B cell (primary cell): ENCODE data around the gene HINT1. TPM values are rescaled to one million over a fixed set of nuclear protein-coding genes. Genes with fewer than 3 reads are reported as not detected.

Source experiments
- ATAC-seq: fragments of 200-7000 bp; cut with Tn5 transposase; one replicate; pipeline ENCODE4 v1.10.0; 2021; ENCODE audit warnings: low read depth, mild to moderate bottlenecking, moderate number of reproducible peaks, moderate library complexity
- CTCF ChIA-PET: fragments of 350-600 bp; sonication (Branson Sonifier 250); formaldehyde crosslinking; loops from one replicate; lab custom pipeline; 2021; ENCODE audit warnings: antibody characterized with exemption, inconsistent platforms; lab: Charles Lee
- POLR2A ChIA-PET: fragments of 350-600 bp; sonication (Branson Sonifier 250); formaldehyde crosslinking; loops from one replicate; lab custom pipeline; 2021; ENCODE audit warnings: antibody characterized with exemption; lab: Charles Lee
- DNase-seq: peaks from one replicate; pipeline ENCODE4 v3.0.0; 2013
- H2AFZ ChIP-seq: 2 replicates; pipeline ENCODE4 v1.6.1; 2012; ENCODE audit warnings: mild to moderate bottlenecking, low read depth, low read length; ENCODE audit not compliant: insufficient read depth, poor library complexity, severe bottlenecking
- H3K27ac ChIP-seq, 2 donors: 1 replicate in 1 of 2; 2 replicates in 1 of 2; pipeline ENCODE4 v1.5.1; 2012 to 2013; ENCODE audit warnings: low read length in 2 of 2, mild to moderate bottlenecking in 2 of 2, moderate library complexity in 1 of 2
- H3K27me3 ChIP-seq, 4 experiments: fragments of 200-600 bp in 1 of 4; sonication (generic) in 1 of 4; replicated peaks in 1 of 4; 1 replicate in 2 of 4; 2 replicates in 2 of 4; pipeline versions ENCODE4 v1.6.1 to v1.7.0; 2013 to 2016; ENCODE audit warnings: low read length in 3 of 4, mild to moderate bottlenecking in 2 of 4, mixed read lengths in 1 of 4, moderate library complexity in 1 of 4; ENCODE audit not compliant: insufficient read depth in 4 of 4, control insufficient read depth in 3 of 4; ENCODE audit errors: control extremely low read depth in 1 of 4
- H3K36me3 ChIP-seq, 2 experiments: replicated peaks in 1 of 2; 1 replicate in 1 of 2; 2 replicates in 1 of 2; pipeline versions ENCODE4 v1.6.1 to v1.7.1; 2013; ENCODE audit warnings: low read length in 1 of 2; ENCODE audit not compliant: insufficient read depth in 2 of 2, control insufficient read depth in 1 of 2; ENCODE audit errors: control extremely low read depth in 1 of 2, extremely low read depth in 1 of 2
- H3K4me1 ChIP-seq, 2 donors: fragments of 200-600 bp in 1 of 2; sonication (generic) in 1 of 2; 1 replicate in 1 of 2; 2 replicates in 1 of 2; pipeline versions ENCODE4 v1.5.1 to v1.6.1; 2013 to 2017; ENCODE audit warnings: low read length in 2 of 2; ENCODE audit not compliant: control insufficient read depth in 2 of 2, insufficient read depth in 2 of 2
- H3K4me2 ChIP-seq: replicated peaks from 2 replicates; pipeline ENCODE3; 2012; ENCODE audit warnings: mild to moderate bottlenecking, low read depth, low read length; ENCODE audit not compliant: poor library complexity, severe bottlenecking
- H3K4me3 ChIP-seq, 5 experiments: fragments of 200-600 bp in 1 of 5; sonication (generic) in 1 of 5; 1 replicate in 3 of 5; 2 replicates in 2 of 5; pipeline versions ENCODE4 v1.5.1 to v1.7.0; 2011 to 2016; ENCODE audit warnings: low read length in 4 of 5, mild to moderate bottlenecking in 4 of 5, low read depth in 2 of 5, control low read depth in 1 of 5, moderate library complexity in 1 of 5; ENCODE audit not compliant: insufficient read depth in 1 of 5; ENCODE audit errors: control extremely low read depth in 1 of 5, extremely low read depth in 1 of 5
- H3K79me2 ChIP-seq: fragments of 200-600 bp; sonication (generic); one replicate; pipeline ENCODE4 v1.6.0; 2016; ENCODE audit warnings: low read length; ENCODE audit not compliant: control insufficient read depth, insufficient read depth
- H3K9ac ChIP-seq: fragments of 200-600 bp; sonication (generic); 2 replicates; pipeline ENCODE4 v1.6.1; 2017; ENCODE audit warnings: mild to moderate bottlenecking, low read length, moderate library complexity
- H3K9me3 ChIP-seq, 3 donors: one replicate each; pipeline versions ENCODE4 v1.6.1 to v1.7.1; 2013; ENCODE audit warnings: low read length in 2 of 3; ENCODE audit not compliant: control insufficient read depth in 2 of 3, insufficient read depth in 1 of 3; ENCODE audit errors: control extremely low read depth in 1 of 3
- H4K20me1 ChIP-seq: 2 replicates; pipeline ENCODE4 v1.6.0; 2012; ENCODE audit warnings: mild to moderate bottlenecking, low read length; ENCODE audit not compliant: insufficient read depth, control insufficient read depth, poor library complexity, severe bottlenecking
- H3K27ac Mint-ChIP-seq: one replicate; pipeline ENCODE4 v1.8.0; 2021; ENCODE audit warnings: mixed read lengths
- H3K27me3 Mint-ChIP-seq: one replicate; pipeline ENCODE4 v1.8.0; 2021; ENCODE audit warnings: mixed read lengths
- H3K4me1 Mint-ChIP-seq: one replicate; pipeline ENCODE4 v1.8.0; 2021; ENCODE audit warnings: mixed read lengths
- H3K4me3 Mint-ChIP-seq: one replicate; pipeline ENCODE4 v1.8.0; 2021; ENCODE audit warnings: mixed read lengths
- H3K9me3 Mint-ChIP-seq: one replicate; pipeline ENCODE4 v1.8.0; 2022; ENCODE audit warnings: mixed read lengths; ENCODE audit not compliant: insufficient read depth
- EZH2 ChIP-seq: IDR thresholded peaks from 2 replicates; pipeline ENCODE4 v1.6.1; 2012; ENCODE audit warnings: borderline replicate concordance, low read depth, mild to moderate bottlenecking, moderate library complexity, low read length; ENCODE audit not compliant: insufficient read depth, poor library complexity, severe bottlenecking
- WGBS: methylation state at CpG from one replicate; pipeline ENCODE4 v1.1.5; 2013; ENCODE audit warnings: missing lambda C conversion rate; ENCODE audit not compliant: insufficient coverage; 5-methylcytosine and 5-hydroxymethylcytosine counted together
- intact Hi-C: fragments of 100-400 bp; cut with micrococcal nuclease; formaldehyde crosslinking; loops from one replicate; pipeline ENCODE4 v1.10.0; 2022
- polyA plus RNA-seq: library from polyadenylated mRNA; depleted of rRNA; stranded (reverse); fragments of >200 nt; gene quantifications from 2 replicates; pipeline ENCODE4 v1.2.3, GENCODE V29; 2012
- total RNA-seq, 2 donors: library from RNA; stranded (reverse); fragments of 120-200 nt in 1 of 2; gene quantifications; 1 replicate in 1 of 2; 2 replicates in 1 of 2; pipeline versions ENCODE4 v1.2.3 to v1.2.4, GENCODE V29; 2013 to 2022
- TF ChIP-seq, protein P1 (sequence below): fragments of 200-600 bp; IDR thresholded peaks from one replicate; pipeline ENCODE4 v1.8.0; 2022; ENCODE audit warnings: antibody characterized with exemption, mild to moderate bottlenecking

HINT1 gene
- total and polyA plus RNA-seq, 2 donors (not counting 1 experiment from before 2014, with no cell fraction given), result 206 to 289 TPM

DNA sequence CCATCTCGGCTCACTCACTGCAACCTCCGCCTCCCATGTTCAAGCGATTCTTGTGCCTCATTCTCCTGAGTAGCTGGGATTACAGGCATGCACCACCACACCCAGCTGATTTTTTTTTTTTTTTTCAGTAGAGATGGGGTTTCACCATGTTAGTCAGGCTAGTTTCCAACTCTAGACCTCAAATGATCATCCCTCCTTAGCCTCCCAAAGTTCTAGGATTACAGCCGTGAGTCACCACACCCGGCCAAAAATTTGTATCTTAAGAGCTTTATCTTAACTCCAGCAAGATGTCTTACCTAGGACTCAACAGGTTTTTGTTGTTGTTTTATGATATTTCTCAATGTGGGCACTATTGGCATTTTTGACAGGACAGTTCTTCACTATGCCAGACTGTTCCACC lies 33.6 kb upstream of the HINT1 start:
- no peak overlapping the region for H3K4me3 ChIP-seq
- intact Hi-C loops, result no loop called here
- WGBS, result no CpG with 5 or more reads among the region's 5 CpGs

DNA sequence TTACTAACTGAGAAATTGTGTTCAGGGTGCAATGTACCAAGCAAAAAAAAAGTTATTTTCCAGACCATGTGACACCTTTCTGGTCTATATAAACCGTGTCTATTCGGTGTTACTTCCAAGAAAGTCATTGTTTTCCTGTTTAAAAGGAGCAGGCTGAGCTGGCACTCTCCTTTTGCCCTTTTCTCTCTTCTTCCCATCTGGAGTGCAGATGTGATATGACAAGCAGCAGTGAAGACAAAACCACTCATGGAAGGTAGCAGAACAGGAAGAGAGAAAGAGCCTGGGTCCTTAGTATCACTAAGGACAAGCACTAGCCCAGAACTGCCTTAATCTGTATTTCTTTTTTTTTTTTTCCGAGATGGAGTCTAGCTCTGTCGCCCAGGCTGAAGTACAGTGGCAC lies 31.3 kb upstream of the HINT1 start:
- Histone ChIP-seq H3K27ac (no peak overlapping the region), H3K79me2 (no peaks in the 10 kb centered on the region), H3K4me2 (no peak overlapping the region), H3K9me3 (no peaks in the 10 kb centered on the region), H3K4me3 (no peak overlapping the region), H3K9ac (no peak overlapping the region), H3K27me3 (no peaks in the 10 kb centered on the region), H2AFZ (no peak overlapping the region), H4K20me1 (no peaks in the 10 kb centered on the region), H3K36me3 (peaks cover 0 to 6% of the 10 kb centered on the region in 2 experiments), H3K4me1 (no peaks in the 10 kb centered on the region)
- CTCF ChIA-PET, result interaction anchor here (0.8 kb wide), 1 partner anchor 13 kb away, joined by 3 read pairs; no protein-coding TSS in a partner anchor
- peaks cover 2% of the 10 kb centered on the region for H3K4me1 Mint-ChIP-seq
- DNase-seq (no peak), ATAC-seq (no peak)
- POLR2A ChIA-PET, result interaction anchor here (0.7 kb wide), 1 partner anchor 53 kb away, joined by 5 read pairs; no protein-coding TSS in a partner anchor
- H3K27me3 Mint-ChIP-seq, result no peaks in the 10 kb centered on the region
- peak overlapping the region; percentile 11 for H3K27ac Mint-ChIP-seq
- TF ChIP-seq EZH2, result no peak
- TF ChIP-seq, protein P1, sequence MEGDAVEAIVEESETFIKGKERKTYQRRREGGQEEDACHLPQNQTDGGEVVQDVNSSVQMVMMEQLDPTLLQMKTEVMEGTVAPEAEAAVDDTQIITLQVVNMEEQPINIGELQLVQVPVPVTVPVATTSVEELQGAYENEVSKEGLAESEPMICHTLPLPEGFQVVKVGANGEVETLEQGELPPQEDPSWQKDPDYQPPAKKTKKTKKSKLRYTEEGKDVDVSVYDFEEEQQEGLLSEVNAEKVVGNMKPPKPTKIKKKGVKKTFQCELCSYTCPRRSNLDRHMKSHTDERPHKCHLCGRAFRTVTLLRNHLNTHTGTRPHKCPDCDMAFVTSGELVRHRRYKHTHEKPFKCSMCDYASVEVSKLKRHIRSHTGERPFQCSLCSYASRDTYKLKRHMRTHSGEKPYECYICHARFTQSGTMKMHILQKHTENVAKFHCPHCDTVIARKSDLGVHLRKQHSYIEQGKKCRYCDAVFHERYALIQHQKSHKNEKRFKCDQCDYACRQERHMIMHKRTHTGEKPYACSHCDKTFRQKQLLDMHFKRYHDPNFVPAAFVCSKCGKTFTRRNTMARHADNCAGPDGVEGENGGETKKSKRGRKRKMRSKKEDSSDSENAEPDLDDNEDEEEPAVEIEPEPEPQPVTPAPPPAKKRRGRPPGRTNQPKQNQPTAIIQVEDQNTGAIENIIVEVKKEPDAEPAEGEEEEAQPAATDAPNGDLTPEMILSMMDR, result no peak
- no peak overlapping the region for H3K4me3 Mint-ChIP-seq
- intact Hi-C loops, result no loop called here
- H3K9me3 Mint-ChIP-seq, result no peaks in the 10 kb centered on the region
- 93% methylated on average over 4 of the region's 4 CpGs for WGBS

More for the DNA sequence above, 33.6 kb upstream of the HINT1 start:
- DNase-seq (no peak), ATAC-seq (no peak)
- no peak overlapping the region for H3K9ac ChIP-seq
- no peak overlapping the region for H3K4me2 ChIP-seq
- H3K36me3 ChIP-seq, result peaks cover 0 to 6% of the 10 kb centered on the region in 2 experiments
- no peak overlapping the region for H3K27ac ChIP-seq
- H3K4me3 Mint-ChIP-seq, result no peak overlapping the region
- no peaks in the 10 kb centered on the region for H3K9me3 ChIP-seq
- no peaks in the 10 kb centered on the region for H3K4me1 ChIP-seq
- no peak overlapping the region for H3K27ac Mint-ChIP-seq
- no peaks in the 10 kb centered on the region for H3K27me3 Mint-ChIP-seq
- no peak overlapping the region for H2AFZ ChIP-seq
- ChIA-PET POLR2A (no interaction called here), CTCF (interaction anchor here (0.9 kb wide), 1 partner anchor 9 kb away, joined by 3 read pairs; no protein-coding TSS in a partner anchor)
- peaks cover 2% of the 10 kb centered on the region for H3K4me1 Mint-ChIP-seq
- no peaks in the 10 kb centered on the region for H3K79me2 ChIP-seq
- H3K9me3 Mint-ChIP-seq, result no peaks in the 10 kb centered on the region
- H3K27me3 ChIP-seq, result no peaks in the 10 kb centered on the region
- no peaks in the 10 kb centered on the region for H4K20me1 ChIP-seq
- TF ChIP-seq EZH2, result no peak
- TF ChIP-seq, protein P1, result no peak
